AG10803 (cell line): Measurements from ENCODE around the gene PELI2.

ENCODE experiments used
- DNase-seq: peaks from one replicate; pipeline ENCODE4 v3.0.0; 2010; ENCODE audit warnings: low read depth
- H3K4me3 ChIP-seq: 2 replicates; pipeline ENCODE4 v1.5.1; 2011; ENCODE audit warnings: mild to moderate bottlenecking, low read length, control low read depth
- CTCF ChIP-seq: conservative IDR thresholded peaks from 2 replicates; pipeline ENCODE4 v1.5.1; 2011; ENCODE audit warnings: mild to moderate bottlenecking, low read length, control low read depth, inconsistent platforms

The PELI2 gene

GRCh38 chr14:56235388-56235787 is 117.2 kb downstream of the PELI2 start:
- no peak for DNase-seq
- TF ChIP-seq CTCF = no peak
- no peak overlapping the region for H3K4me3 ChIP-seq

DNA sequence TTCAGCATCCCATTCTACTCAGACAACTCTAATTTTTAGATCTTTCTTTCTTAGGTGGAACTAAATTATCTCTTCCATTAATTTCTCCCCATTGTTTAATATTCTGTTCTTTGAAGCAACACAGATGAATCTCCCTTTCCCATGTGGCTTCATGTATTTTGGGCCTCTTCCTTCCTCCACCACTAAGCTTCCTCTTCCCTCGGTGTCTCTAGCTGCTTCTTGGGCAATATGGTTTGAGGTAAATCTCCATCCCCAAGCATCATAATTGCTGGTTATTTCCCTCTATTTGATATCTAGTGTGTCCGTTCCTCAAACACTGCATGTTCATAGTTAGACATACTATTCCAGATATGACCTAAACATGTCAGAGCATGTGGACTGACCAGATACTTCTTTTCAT is 119.2 kb downstream of the PELI2 start:
- DNase-seq = no peak
- H3K4me3 ChIP-seq = no peak overlapping the region
- no peak for TF ChIP-seq CTCF

- DNase-seq = no peak
- H3K4me3 ChIP-seq = no peak overlapping the region
- TF ChIP-seq CTCF = no peak
Measured at GRCh38 chr14:56241461-56241860, 123.2 kb downstream of the PELI2 start.

- no peak for TF ChIP-seq CTCF
- H3K4me3 ChIP-seq = no peak overlapping the region
- no peak for DNase-seq
Measured at GRCh38 chr14:56243110-56243509, 124.9 kb downstream of the PELI2 start.

- no peak for TF ChIP-seq CTCF
- peak overlapping the region; percentile 24; the same call in 1 of the 2 replicates for H3K4me3 ChIP-seq
- DNase-seq = peak; percentile 94
Measured at GRCh38 chr14:56244138-56244789, 126.1 kb downstream of the PELI2 start.

- TF ChIP-seq CTCF = peak; percentile 47
- no peak overlapping the region for H3K4me3 ChIP-seq
- peak; percentile 15 for DNase-seq
Measured at GRCh38 chr14:56247495-56248200, 129.4 kb downstream of the PELI2 start.

- no peak for DNase-seq
- no peak overlapping the region for H3K4me3 ChIP-seq
- TF ChIP-seq CTCF = no peak
Measured at GRCh38 chr14:56248442-56248841, 130.2 kb downstream of the PELI2 start.
